KMS-11 (cell line): Measurements from ENCODE around the gene ELMO1.
A peak's percentile ranks its signal among the peaks of the same experiment; 100 is the strongest.

Experiments used
- H2AFZ ChIP-seq: fragments of 200-600 bp; sonication (generic); 2 replicates; pipeline ENCODE4 v1.6.1; 2016; ENCODE audit warnings: antibody characterized with exemption, mixed run types, low read depth
- H3K27ac ChIP-seq: fragments of 200-600 bp; sonication (generic); 2 replicates; pipeline ENCODE4 v1.6.1; 2016; ENCODE audit warnings: mild to moderate bottlenecking, mixed run types
- H3K27me3 ChIP-seq: fragments of 200-600 bp; sonication (generic); 2 replicates; pipeline ENCODE4 v1.6.1; 2017; ENCODE audit warnings: mild to moderate bottlenecking, low read depth, mixed run types, moderate library complexity; ENCODE audit not compliant: insufficient read depth
- H3K36me3 ChIP-seq: fragments of 200-600 bp; sonication (generic); 2 replicates; pipeline ENCODE4 v1.6.1; 2017; ENCODE audit warnings: mild to moderate bottlenecking, mixed run types; ENCODE audit not compliant: insufficient read depth
- H3K4me1 ChIP-seq: fragments of 200-600 bp; sonication (generic); 2 replicates; pipeline ENCODE4 v1.6.1; 2016; ENCODE audit warnings: mild to moderate bottlenecking, low read depth, mixed run types; ENCODE audit not compliant: poor library complexity, severe bottlenecking
- H3K4me2 ChIP-seq: fragments of 200-600 bp; sonication (generic); 2 replicates; pipeline ENCODE4 v1.7.0; 2016; ENCODE audit warnings: mild to moderate bottlenecking, mixed run types
- H3K4me3 ChIP-seq: fragments of 200-600 bp; sonication (generic); IDR thresholded peaks from 2 replicates; pipeline ENCODE4 v1.6.1; 2017; ENCODE audit warnings: low read depth, low read length, mixed read lengths; ENCODE audit not compliant: insufficient read depth
- H3K79me2 ChIP-seq: fragments of 200-600 bp; sonication (generic); 2 replicates; pipeline ENCODE4 v1.6.1; 2016; ENCODE audit warnings: low read depth, mixed run types; ENCODE audit not compliant: insufficient read depth
- H3K9ac ChIP-seq: fragments of 200-600 bp; sonication (generic); 2 replicates; pipeline ENCODE4 v1.6.1; 2016; ENCODE audit warnings: mild to moderate bottlenecking, mixed run types
- H4K20me1 ChIP-seq: fragments of 200-600 bp; sonication (generic); 2 replicates; pipeline ENCODE4 v1.6.1; 2016; ENCODE audit warnings: mild to moderate bottlenecking, mixed run types; ENCODE audit not compliant: insufficient read depth
- CTCF ChIP-seq: fragments of 200-600 bp; sonication (generic); conservative IDR thresholded peaks from 2 replicates; pipeline ENCODE4 v1.6.1; 2017; ENCODE audit warnings: low read depth, mild to moderate bottlenecking, antibody characterized with exemption, low read length, moderate library complexity, mixed read lengths

ELMO1 gene

GRCh38 chr7:37346761-37347160, 101.9 kb downstream of the ELMO1 start:
- H3K4me1 ChIP-seq: peaks cover 32% of the 10 kb centered on the region
- H3K9ac ChIP-seq: no peak overlapping the region
- no peak overlapping the region for H3K27ac ChIP-seq
- no peak for TF ChIP-seq CTCF
- no peaks in the 10 kb centered on the region for H3K36me3 ChIP-seq
- no peak overlapping the region for H3K4me2 ChIP-seq
- no peak overlapping the region for H2AFZ ChIP-seq
- H3K27me3 ChIP-seq: no peaks in the 10 kb centered on the region
- H3K79me2 ChIP-seq: peaks cover 9% of the 10 kb centered on the region
- no peaks in the 10 kb centered on the region for H4K20me1 ChIP-seq
- no peak overlapping the region for H3K4me3 ChIP-seq

- no peak for TF ChIP-seq CTCF
- Histone ChIP-seq H3K4me3 (no peak overlapping the region), H3K9ac (no peak overlapping the region), H3K4me2 (peak overlapping the region; percentile 23), H3K36me3 (no peaks in the 10 kb centered on the region), H4K20me1 (0 out of 2 replicates have a peak, but pooled peaks cover 4% of the 10 kb centered on the region), H3K4me1 (peaks cover 43% of the 10 kb centered on the region), H3K27me3 (no peaks in the 10 kb centered on the region), H3K79me2 (peaks cover 26% of the 10 kb centered on the region), H2AFZ (no peak overlapping the region), H3K27ac (peak overlapping the region; percentile 53)
These were observed 103.6 kb downstream of the ELMO1 start for GRCh38 chr7:37344886-37345579.

GRCh38 chr7:37342688-37343471, 105.8 kb downstream of the ELMO1 start:
- peak overlapping the region; percentile 61 for H3K4me2 ChIP-seq
- peak overlapping the region; percentile 96 for H3K27ac ChIP-seq
- H3K4me1 ChIP-seq: peaks cover 63% of the 10 kb centered on the region
- H3K27me3 ChIP-seq: no peaks in the 10 kb centered on the region
- peaks cover 48% of the 10 kb centered on the region for H3K79me2 ChIP-seq
- H4K20me1 ChIP-seq: 0 out of 2 replicates have a peak, but pooled peaks cover 9% of the 10 kb centered on the region
- peak overlapping the region; percentile 41 for H2AFZ ChIP-seq
- peak overlapping the region; percentile 95 for H3K9ac ChIP-seq
- H3K4me3 ChIP-seq: no peak overlapping the region
- TF ChIP-seq CTCF: peak; percentile 39; the same call in 1 of the 2 replicates
- H3K36me3 ChIP-seq: no peaks in the 10 kb centered on the region

GRCh38 chr7:37342176-37342687, 106.4 kb downstream of the ELMO1 start:
- 0 out of 2 replicates have a peak, but pooled peaks cover 9% of the 10 kb centered on the region for H4K20me1 ChIP-seq
- H3K79me2 ChIP-seq: peaks cover 54% of the 10 kb centered on the region
- no peak overlapping the region for H3K4me3 ChIP-seq
- H3K36me3 ChIP-seq: no peaks in the 10 kb centered on the region
- peak overlapping the region; percentile 61 for H3K4me2 ChIP-seq
- H3K27ac ChIP-seq: peak overlapping the region; percentile 96
- H2AFZ ChIP-seq: peak overlapping the region; percentile 41
- no peak for TF ChIP-seq CTCF
- H3K27me3 ChIP-seq: no peaks in the 10 kb centered on the region
- peaks cover 69% of the 10 kb centered on the region for H3K4me1 ChIP-seq
- peak overlapping the region; percentile 95 for H3K9ac ChIP-seq
